ENCODE data around the gene TBC1D16.
"Not testable (repeated sequence)": the region's sequence is repeated elsewhere in the genome, so short reads cannot be mapped to it uniquely, and the experiment has no call there.

TBC1D16 gene

DNA sequence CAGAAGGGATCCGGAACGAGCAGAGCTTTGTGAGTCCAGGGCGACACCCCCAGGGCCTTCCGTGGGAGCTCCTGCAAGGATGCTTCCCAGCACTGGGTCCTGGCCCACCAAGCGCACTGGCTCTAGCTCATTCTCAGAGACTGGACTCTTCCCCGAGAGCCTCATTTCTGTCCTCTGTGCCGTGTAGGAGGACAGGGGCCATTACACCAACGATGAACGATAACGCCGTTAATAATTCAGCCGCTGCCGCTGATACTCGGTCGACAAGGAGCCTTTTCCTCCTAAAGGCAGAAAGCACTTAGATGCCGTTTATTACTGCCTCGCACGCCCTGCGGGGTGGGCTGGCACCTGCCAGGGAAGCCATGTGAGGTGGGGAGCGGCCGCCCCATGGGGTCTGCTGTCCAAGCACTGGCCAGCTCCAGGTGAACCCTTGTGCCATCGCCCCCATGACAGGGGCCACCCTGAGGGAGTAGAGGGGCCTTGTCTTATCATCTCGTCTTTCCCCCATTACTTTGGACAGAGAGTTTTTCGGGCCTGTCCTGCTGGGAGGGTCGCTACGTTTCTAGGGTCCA, 33.5 kb downstream of the TBC1D16 start:
- DNase-seq = no peak

DNA sequence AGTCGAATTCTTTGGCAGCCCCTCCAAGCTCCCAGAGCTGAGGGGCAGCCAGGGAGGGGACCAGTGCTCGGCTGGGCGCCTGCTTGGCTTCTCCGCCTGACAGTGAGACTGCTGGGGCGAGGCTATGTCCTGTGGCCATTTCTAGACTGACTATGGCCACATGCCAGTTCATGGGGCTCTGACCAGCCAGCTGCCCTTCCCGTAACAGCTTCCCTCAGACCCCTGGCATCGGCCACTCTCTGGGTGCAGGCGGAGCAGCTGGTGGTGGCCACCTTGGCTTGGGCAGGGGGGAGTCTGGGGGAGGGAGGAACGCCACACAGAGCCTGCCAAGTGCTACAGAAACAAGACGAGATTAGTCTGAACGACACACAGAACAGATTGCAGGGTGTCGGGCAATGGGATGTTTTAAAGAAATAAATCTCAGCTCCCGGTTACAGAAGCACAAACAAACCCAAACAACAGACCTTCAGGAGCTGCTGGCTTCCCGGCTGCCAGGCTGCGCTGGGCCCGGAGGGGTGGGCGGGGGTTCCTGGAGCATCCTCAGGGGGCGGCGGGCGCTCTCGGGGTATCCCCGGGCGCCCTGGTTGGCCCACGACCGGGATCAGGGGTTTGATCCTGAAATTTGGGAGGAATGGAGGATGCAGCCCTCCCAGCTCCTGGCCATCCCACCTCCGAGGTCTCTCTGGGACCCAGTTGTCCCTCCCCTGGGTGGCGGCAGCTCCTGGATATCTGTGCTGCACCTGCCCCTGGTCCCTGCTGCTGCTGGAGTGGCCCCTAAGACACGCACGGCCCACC, 34.5 kb downstream of the TBC1D16 start:
- no peak for DNase-seq

GRCh38 chr17:80000136-80000535, 35.5 kb downstream of the TBC1D16 start:
- DNase-seq = no peak

GRCh38 chr17:79997011-79997660, 38.5 kb downstream of the TBC1D16 start:
- peak; percentile 89 for DNase-seq

- DNase-seq = no peak
These were observed 39.4 kb downstream of the TBC1D16 start for GRCh38 chr17:79996291-79996690.

DNA sequence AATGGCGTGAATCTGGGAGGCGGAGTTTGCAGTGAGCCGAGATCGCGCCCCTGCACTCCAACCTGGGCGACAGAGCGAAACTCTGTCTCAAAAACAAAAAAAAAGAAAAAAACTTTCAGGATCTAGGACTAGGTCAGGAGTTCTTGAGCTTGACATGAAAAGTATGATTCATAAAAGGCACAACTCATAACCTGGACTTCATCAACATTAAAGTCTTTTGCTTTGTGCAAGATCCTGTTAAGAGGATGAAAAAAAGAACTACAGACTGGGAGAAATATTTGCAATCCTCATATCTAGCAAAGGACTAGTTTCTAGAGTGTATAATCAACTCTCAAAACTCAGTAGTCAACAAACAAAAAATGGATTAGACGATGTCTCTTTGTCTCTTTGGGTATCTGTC, 40.0 kb downstream of the TBC1D16 start:
- DNase-seq = no peak

GRCh38 chr17:79994602-79995001, 41.1 kb downstream of the TBC1D16 start:
- DNase-seq = no peak

DNA sequence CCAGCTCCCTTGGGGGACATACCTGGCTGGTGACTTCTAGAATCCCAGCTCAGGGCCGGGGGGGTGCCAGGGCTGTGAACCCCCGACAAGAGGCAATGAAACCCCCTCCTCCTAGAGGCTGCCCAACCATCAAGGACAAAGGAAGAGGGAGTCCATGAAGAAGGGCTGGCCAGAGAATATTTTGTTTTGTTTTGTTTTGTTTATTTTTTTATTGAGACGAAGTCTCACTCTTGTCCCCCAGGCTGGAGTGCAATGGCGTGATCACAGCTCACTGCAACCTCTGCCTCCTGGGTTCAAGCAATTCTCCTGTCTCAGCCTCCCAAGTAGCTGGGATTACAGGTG, 41.5 kb downstream of the TBC1D16 start:
- not testable (repeated sequence) for DNase-seq

- DNase-seq = no peak
These were observed 42.1 kb downstream of the TBC1D16 start for GRCh38 chr17:79993390-79994227.

DNA sequence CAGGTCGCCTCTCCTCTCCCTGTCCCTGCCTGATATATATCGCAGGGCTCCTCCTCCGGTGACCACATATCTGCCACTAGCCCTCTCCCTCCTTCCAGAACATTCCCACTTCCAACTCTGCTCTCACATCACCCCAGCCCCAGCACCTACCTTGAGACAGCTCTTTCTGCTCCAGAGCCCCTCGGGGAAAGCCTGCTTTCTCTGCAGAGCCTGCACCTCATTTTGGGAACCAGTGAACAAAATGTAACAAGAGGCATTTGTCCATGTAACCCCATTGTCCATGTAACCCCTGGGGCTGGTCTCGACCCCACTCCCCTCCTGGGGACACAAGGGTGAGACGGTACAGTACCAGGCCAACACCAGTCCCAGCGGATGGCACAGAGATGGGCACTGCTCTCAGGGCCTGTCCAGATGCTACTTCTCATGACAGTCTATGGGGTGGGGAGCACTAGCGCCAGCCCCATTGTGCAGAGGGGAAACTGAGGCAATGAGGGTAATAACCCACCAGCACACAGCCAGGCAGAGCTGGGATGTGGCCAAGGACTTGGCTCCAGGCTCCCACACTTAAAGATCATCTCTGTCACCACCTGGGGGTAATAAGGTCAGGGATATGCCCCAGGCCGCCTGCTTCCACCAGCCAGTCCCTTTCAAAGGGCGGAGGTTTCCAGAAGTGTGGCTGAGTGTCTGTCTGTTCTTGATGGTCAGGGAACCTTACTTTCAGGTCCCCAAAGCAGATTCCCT, 42.9 kb downstream of the TBC1D16 start:
- DNase-seq = no peak

DNA sequence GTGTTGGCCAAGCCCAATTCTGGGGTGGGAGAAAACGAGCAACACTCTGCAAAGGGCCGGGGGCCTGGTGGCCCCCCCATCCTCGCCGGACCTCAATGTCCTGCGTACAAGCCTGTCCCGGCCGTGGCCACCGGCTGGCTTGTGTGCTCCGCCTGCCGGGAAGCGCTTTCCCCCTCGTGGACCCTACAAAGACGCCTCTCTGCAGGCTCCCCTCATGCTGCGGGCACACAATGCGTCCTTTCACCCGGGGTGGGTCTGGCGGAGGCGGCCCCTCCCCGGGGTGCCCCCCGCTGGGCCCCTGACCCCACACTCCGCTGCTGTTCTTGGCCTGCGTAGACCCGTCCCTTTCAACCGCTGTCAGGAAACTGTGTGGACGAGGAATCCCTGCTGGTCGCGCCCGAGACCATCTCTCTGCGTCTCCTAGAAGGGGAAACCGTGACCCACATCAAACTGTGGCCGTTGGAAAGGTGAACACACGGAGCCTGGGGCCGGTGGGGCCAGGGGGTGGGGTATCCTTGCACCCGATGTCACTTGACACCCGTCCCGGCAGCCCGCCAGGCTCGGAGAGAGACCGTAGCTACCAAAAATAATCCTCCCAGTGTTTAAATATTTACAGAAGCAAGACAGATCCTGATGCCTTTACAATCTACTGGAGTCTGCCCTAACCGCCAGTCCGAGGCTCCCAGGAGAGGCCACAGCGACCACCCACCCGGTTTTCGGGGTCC, 43.6 kb downstream of the TBC1D16 start:
- DNase-seq = no peak

DNA sequence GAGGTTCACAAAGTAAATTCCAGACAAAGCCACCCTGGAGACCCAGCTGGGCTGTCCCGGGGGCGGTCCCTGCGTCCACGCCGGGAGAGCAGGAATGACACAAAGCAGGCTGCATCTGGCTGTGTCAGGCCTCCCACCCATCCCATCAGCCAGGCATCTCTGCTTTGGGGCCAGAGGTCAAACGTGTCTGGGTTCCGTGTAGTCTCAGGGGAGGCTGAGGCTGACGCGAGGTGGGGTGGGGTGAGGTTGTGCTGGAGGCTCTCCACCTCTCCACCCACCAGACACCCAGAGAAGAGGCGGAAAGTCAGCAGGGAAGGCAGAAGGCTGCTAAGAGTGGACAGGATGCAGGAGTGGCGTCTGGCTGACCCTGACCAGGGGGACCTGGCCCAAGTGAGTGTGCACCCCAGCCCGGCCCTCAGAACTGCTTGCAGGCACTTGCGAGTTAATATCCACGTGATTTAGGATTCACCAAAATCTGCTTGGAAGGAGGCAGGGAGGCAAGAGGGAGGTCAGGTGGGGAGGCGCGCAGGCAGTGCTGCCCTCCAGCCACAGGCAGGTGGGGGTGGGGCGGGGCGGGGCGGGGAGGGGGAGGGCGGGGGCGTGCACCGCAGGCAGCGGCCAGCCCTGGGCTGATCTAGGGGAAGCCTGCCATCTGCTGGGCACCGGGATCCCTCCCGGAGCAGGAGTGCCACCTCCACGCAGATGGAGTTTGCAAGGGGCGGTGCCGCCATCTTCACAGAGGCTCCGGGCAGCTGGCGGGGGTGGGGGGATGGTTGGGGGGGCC, 44.3 kb downstream of the TBC1D16 start:
- DNase-seq = peak; percentile 82

GRCh38 chr17:79990704-79991103, 45.0 kb downstream of the TBC1D16 start:
- DNase-seq = no peak

GRCh38 chr17:79990051-79990592, 45.5 kb downstream of the TBC1D16 start:
- DNase-seq = no peak

DNA sequence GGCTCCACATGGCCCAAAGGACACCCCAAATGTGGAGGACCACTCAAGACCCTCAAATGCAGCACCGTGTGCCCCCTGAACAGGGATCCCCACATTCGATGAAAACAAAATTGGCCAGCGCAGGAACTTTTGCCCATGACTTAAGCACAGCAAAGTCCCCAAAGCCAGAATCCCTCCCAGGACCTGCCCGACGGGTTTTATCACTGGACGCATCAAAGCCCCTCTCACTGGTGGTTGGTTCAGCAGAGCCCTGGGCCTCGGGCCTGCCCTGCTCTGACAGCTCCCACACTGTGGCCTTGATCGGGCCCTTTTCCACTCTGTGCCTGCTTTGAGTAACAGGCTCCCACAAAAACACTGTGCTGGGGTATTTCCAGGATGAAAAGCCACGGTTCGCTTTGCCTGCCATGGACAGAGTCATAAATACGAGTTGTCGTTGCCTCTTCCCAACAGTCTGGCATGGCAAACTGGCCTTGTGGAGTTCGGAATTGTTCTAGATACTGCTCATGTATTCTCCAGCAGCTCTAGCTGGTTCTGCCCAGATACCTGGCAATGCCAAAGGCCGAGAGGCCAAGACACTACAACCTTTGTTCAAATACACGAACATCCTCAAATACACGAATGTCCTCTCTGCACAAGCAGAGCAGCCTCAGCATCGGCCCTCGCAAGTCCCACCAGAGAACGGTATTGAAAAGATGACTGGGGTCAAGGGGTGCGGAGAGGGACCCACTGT, 46.4 kb downstream of the TBC1D16 start:
- DNase-seq = no peak

GRCh38 chr17:79988185-79988971, 47.3 kb downstream of the TBC1D16 start:
- DNase-seq = no peak

DNA sequence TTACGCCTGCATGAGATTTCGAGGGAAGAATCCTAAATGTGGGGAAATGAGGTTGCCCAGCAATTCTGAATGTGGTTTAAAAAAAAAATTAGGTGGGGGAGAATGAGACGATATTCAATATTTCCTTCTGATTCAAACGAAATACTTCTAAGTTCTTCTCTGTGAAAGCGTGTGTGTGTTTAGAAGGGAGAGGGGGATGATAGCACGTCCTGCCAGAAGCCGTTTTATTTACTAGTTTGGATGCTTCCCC, 47.8 kb downstream of the TBC1D16 start:
- DNase-seq = no peak

GRCh38 chr17:79987187-79987934, 48.3 kb downstream of the TBC1D16 start:
- no peak for DNase-seq

Data from CD4-positive, alpha-beta T cell treated with Interleukin-4 for 4 hours (primary cell).